ENCODE results near the gene LYST. TPM values are rescaled to one million over a fixed set of nuclear protein-coding genes. Genes with fewer than 3 reads are reported as not detected.

The LYST gene
- total RNA-seq, 1 experiment from 2014 or later: 23.9 TPM

- intact Hi-C loops (cut with micrococcal nuclease): no loop called here
- H3K9me3 Mint-ChIP-seq (ENCODE audit: unreplicated experiment): no peaks in the 10 kb centered on the region
- no TSS peak for BruUV-seq (replicated peaks)
- POLR2A ChIA-PET: interaction anchor here (0.6 to 1.7 kb wide), 3 partner anchors 24 to 206 kb away, joined by 3 to 4 read pairs (median 3); no protein-coding TSS in a partner anchor
- no peak for DNase-seq (ENCODE audit: unreplicated experiment)
- H3K36me3 Mint-ChIP-seq (ENCODE audit: insufficient read depth, unreplicated experiment): peaks cover 16% of the 10 kb centered on the region
- no peaks in the 10 kb centered on the region for H3K27me3 Mint-ChIP-seq (ENCODE audit: insufficient read depth, unreplicated experiment)
- peaks cover 15% of the 10 kb centered on the region for H3K4me1 Mint-ChIP-seq (ENCODE audit: insufficient read depth, unreplicated experiment)
- H3K4me3 Mint-ChIP-seq (ENCODE audit: unreplicated experiment): no peak overlapping the region
- TF ChIP-seq CTCF (IDR thresholded peaks at IDR 0.05; ENCODE audit: unreplicated experiment): no peak
- H3K27ac Mint-ChIP-seq (ENCODE audit: low read depth, unreplicated experiment): peak overlapping the region; percentile 47
- CTCF ChIA-PET: interaction anchor here (0.5 to 1.1 kb wide), 4 partner anchors 11 to 832 kb away, joined by 3 to 4 read pairs (median 3); no protein-coding TSS in a partner anchor
Measured at GRCh38 chr1:235709018-235709417, 157.7 kb downstream of the LYST start.

- no TSS peak for BruUV-seq (replicated peaks)
- ChIA-PET CTCF (interaction anchor here (0.5 to 1.1 kb wide), 3 partner anchors 11 to 833 kb away, joined by 3 to 4 read pairs (median 3); no protein-coding TSS in a partner anchor), POLR2A (interaction anchor here (0.6 to 1.7 kb wide), 2 partner anchors 23 to 34 kb away, joined by 3 to 4 read pairs; no protein-coding TSS in a partner anchor)
- Mint-ChIP-seq H3K36me3 (ENCODE audit: insufficient read depth, unreplicated experiment) (peaks cover 14% of the 10 kb centered on the region), H3K27me3 (ENCODE audit: insufficient read depth, unreplicated experiment) (no peaks in the 10 kb centered on the region), H3K9me3 (ENCODE audit: unreplicated experiment) (no peaks in the 10 kb centered on the region), H3K4me1 (ENCODE audit: insufficient read depth, unreplicated experiment) (peaks cover 21% of the 10 kb centered on the region), H3K4me3 (ENCODE audit: unreplicated experiment) (no peak overlapping the region), H3K27ac (ENCODE audit: low read depth, unreplicated experiment) (peak overlapping the region; percentile 47)
- intact Hi-C loops (cut with micrococcal nuclease): no loop called here
- no peak for TF ChIP-seq CTCF (IDR thresholded peaks at IDR 0.05; ENCODE audit: unreplicated experiment)
- peak; percentile 75 for DNase-seq (ENCODE audit: unreplicated experiment)
Measured at GRCh38 chr1:235708390-235708962, 158.2 kb downstream of the LYST start.

GRCh38 chr1:235703506-235703905 lies 163.2 kb downstream of the LYST start:
- DNase-seq (ENCODE audit: unreplicated experiment): peak; percentile 56
- H3K9me3 Mint-ChIP-seq (ENCODE audit: unreplicated experiment): no peaks in the 10 kb centered on the region
- BruUV-seq (replicated peaks): no TSS peak
- ChIA-PET CTCF (interaction anchor here (0.8 to 1.6 kb wide), 8 partner anchors 9 to 268 kb away, joined by 3 to 8 read pairs (median 4); no protein-coding TSS in a partner anchor), POLR2A (interaction anchor here (0.7 to 1.5 kb wide), 7 partner anchors 8 to 198 kb away, joined by 3 to 6 read pairs (median 3); no protein-coding TSS in a partner anchor)
- H3K27me3 Mint-ChIP-seq (ENCODE audit: insufficient read depth, unreplicated experiment): no peaks in the 10 kb centered on the region
- TF ChIP-seq CTCF (IDR thresholded peaks at IDR 0.05; ENCODE audit: unreplicated experiment): no peak
- H3K27ac Mint-ChIP-seq (ENCODE audit: low read depth, unreplicated experiment): peak overlapping the region; percentile 78
- intact Hi-C loops (cut with micrococcal nuclease): no loop called here
- peaks cover 24% of the 10 kb centered on the region for H3K4me1 Mint-ChIP-seq (ENCODE audit: insufficient read depth, unreplicated experiment)
- H3K36me3 Mint-ChIP-seq (ENCODE audit: insufficient read depth, unreplicated experiment): peaks cover 30% of the 10 kb centered on the region
- H3K4me3 Mint-ChIP-seq (ENCODE audit: unreplicated experiment): no peak overlapping the region

GRCh38 chr1:235702412-235702811 lies 164.3 kb downstream of the LYST start:
- POLR2A ChIA-PET: interaction anchor here (1.1 to 1.6 kb wide), 4 partner anchors 8 to 197 kb away, joined by 3 to 6 read pairs (median 4); no protein-coding TSS in a partner anchor
- intact Hi-C loops (cut with micrococcal nuclease): no loop called here

More at GRCh38 chr1:235702412-235702811, 164.3 kb downstream of the LYST start:
- no peak for TF ChIP-seq CTCF (IDR thresholded peaks at IDR 0.05; ENCODE audit: unreplicated experiment)
- no peaks in the 10 kb centered on the region for H3K9me3 Mint-ChIP-seq (ENCODE audit: unreplicated experiment)
- peaks cover 20% of the 10 kb centered on the region for H3K4me1 Mint-ChIP-seq (ENCODE audit: insufficient read depth, unreplicated experiment)
- CTCF ChIA-PET: interaction anchor here (1.0 to 1.5 kb wide), 6 partner anchors 13 to 269 kb away, joined by 3 to 5 read pairs (median 4); no protein-coding TSS in a partner anchor
- DNase-seq (ENCODE audit: unreplicated experiment): no peak
- no peaks in the 10 kb centered on the region for H3K27me3 Mint-ChIP-seq (ENCODE audit: insufficient read depth, unreplicated experiment)
- peaks cover 39% of the 10 kb centered on the region for H3K36me3 Mint-ChIP-seq (ENCODE audit: insufficient read depth, unreplicated experiment)
- no peak overlapping the region for H3K4me3 Mint-ChIP-seq (ENCODE audit: unreplicated experiment)
- no TSS peak for BruUV-seq (replicated peaks)
- no peak overlapping the region for H3K27ac Mint-ChIP-seq (ENCODE audit: low read depth, unreplicated experiment)
